Ishikawa (cell line): ENCODE measurements around the gene SORCS3.

Experiments used
- EGR1 ChIP-seq: IDR thresholded peaks from 2 replicates; pipeline ENCODE4 v1.6.1; 2012
- EP300 ChIP-seq: IDR thresholded peaks from 2 replicates; pipeline ENCODE4 v1.6.1; 2012; ENCODE audit warnings: borderline replicate concordance
- FOXM1 ChIP-seq: IDR thresholded peaks from 2 replicates; pipeline ENCODE4 v1.6.1; 2012; ENCODE audit warnings: low read depth, borderline replicate concordance
- NFIC ChIP-seq: IDR thresholded peaks from 2 replicates; pipeline ENCODE4 v1.6.1; 2012
- RAD21 ChIP-seq: IDR thresholded peaks from 2 replicates; pipeline ENCODE4 v1.6.1; 2012; ENCODE audit warnings: low read depth
- TAF1 ChIP-seq: IDR thresholded peaks from 2 replicates; pipeline ENCODE4 v1.6.1; 2012; ENCODE audit warnings: low read depth, mild to moderate bottlenecking
- USF1 ChIP-seq: IDR thresholded peaks from 2 replicates; pipeline ENCODE4 v1.6.1; 2012
- YY1 ChIP-seq: IDR thresholded peaks from 2 replicates; pipeline ENCODE4 v1.6.1; 2012; ENCODE audit warnings: low read depth

DNA sequence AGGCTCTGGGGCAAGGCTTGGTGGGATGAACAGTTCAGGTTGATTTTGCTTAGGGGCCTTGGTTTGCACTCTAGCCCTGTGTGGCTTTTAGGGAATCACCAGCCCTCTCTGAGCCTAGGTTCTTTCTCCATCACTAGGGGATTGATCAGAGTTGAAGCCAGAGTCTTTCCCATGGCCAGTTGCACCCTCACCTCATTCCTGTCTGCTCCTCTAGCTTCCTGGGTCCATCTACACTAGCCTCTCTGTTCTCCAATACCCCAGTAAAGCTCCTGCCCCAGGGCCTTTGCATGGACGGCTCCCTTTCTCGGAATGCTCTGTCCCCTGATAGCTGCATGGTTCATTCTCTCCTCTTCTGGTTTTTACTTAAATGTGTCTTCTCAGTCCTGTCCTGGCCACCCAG lies 40.4 kb downstream of the SORCS3 start:
- TF ChIP-seq RAD21: no peak
- no peak for TF ChIP-seq TAF1
- TF ChIP-seq EGR1: no peak
- no peak for TF ChIP-seq FOXM1
- TF ChIP-seq YY1: no peak
- no peak for TF ChIP-seq EP300
- TF ChIP-seq USF1: no peak
- TF ChIP-seq NFIC: no peak
